GM12872 (cell line): ENCODE measurements around the gene MDN1.

Source experiments
- TF ChIP-seq, protein P1 (sequence below): IDR thresholded peaks from 3 replicates; pipeline ENCODE4 v1.5.1; 2011; ENCODE audit warnings: low read depth, mild to moderate bottlenecking, low read length, moderate library complexity; ENCODE audit not compliant: insufficient read depth

The MDN1 gene

DNA sequence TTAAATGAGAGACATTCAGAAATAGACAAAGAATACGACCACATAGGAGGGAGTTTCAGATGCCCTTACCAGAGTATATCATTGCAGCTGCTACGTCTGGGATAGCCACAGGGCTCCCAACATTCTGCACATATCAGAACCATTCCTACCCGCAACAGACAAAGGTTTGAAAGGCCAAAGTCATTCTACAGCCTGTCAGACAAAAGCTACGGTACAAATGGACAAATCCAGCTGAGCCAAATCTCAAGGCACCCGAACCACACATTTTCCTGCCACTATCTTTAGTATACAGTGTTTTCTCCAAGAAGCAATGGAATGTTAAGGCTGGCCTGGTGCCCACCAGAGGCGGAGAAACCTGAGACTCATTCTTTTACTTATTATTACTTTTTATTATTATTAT lies 150.6 kb downstream of the MDN1 start:
- TF ChIP-seq, protein P1, sequence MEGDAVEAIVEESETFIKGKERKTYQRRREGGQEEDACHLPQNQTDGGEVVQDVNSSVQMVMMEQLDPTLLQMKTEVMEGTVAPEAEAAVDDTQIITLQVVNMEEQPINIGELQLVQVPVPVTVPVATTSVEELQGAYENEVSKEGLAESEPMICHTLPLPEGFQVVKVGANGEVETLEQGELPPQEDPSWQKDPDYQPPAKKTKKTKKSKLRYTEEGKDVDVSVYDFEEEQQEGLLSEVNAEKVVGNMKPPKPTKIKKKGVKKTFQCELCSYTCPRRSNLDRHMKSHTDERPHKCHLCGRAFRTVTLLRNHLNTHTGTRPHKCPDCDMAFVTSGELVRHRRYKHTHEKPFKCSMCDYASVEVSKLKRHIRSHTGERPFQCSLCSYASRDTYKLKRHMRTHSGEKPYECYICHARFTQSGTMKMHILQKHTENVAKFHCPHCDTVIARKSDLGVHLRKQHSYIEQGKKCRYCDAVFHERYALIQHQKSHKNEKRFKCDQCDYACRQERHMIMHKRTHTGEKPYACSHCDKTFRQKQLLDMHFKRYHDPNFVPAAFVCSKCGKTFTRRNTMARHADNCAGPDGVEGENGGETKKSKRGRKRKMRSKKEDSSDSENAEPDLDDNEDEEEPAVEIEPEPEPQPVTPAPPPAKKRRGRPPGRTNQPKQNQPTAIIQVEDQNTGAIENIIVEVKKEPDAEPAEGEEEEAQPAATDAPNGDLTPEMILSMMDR = no peak

DNA sequence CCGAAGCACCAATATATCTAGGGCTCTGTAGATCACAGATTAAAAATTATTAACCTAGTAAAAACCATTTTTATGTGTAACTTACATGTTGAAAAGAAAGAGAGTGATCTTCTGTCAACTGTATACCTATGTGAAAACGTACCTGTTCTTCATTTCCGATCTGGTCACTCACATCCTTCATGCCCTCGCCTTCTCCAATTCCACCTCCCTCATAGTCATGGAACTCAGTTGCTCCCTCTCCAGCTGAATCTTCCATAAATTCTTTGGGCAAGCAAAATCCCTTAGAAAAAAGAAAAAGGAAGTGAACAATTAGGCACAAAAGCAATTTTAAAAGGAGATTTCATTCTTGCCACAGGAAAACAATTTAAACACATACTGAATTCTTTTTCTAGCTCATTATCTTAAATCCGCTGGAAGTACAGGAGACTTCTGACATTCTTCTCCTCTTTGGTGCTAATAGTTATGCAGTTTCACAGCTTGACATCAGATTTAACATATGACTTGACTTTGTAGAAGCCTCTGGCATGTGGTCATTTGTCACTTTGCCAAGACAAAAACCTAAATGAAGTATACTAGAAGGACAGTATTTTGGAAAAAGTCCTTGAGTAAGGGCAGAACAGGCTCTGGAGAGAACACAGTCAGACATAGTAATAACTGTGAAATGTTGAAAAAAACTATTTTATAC lies 151.6 kb downstream of the MDN1 start:
- TF ChIP-seq, protein P1 = no peak

DNA sequence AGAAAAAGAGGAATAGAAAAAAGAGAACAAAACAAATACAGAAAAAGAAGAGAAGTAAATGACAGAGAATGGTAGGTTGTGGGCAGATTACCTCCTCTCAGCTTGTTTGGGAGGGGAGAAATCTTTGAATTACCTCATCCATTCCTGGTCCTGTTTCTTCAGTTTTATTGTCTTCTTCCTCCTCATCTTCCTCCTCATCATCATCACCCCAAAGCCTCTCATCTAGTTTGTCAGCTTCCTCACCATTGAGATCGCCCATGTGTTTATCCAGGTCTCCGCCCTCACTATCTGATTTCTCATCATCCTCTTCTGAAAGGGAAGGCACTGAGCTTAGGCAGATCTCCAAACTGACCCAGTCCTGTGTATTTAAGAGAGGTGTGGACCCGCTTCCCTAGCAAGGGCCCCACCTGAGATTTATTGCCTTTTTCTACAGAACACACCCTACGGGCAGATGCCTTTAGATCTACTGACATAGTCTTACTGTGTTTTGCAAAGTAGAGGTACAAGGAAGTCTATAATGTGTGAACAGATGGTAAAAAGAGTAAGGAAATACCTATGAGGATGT lies 156.9 kb downstream of the MDN1 start:
- TF ChIP-seq, protein P1 = no peak

DNA sequence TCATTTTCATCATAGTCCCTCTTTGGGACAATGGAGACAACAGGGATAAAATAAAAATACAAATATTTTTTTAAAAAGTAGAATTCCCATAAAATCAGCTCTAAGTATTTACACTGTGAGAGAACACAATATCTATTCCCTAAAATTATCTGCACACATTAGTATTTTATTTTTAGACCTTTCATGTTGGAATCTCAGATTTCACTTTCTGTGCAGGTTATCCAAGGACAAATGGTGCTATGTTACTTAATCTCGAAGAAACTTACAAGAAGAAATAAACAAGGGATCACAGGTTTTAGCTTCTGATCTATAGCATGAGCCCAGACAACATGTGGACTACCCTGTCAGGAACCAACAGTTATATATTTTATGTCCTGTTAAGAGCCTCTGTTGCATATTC lies 158.0 kb downstream of the MDN1 start:
- TF ChIP-seq, protein P1 = no peak

DNA sequence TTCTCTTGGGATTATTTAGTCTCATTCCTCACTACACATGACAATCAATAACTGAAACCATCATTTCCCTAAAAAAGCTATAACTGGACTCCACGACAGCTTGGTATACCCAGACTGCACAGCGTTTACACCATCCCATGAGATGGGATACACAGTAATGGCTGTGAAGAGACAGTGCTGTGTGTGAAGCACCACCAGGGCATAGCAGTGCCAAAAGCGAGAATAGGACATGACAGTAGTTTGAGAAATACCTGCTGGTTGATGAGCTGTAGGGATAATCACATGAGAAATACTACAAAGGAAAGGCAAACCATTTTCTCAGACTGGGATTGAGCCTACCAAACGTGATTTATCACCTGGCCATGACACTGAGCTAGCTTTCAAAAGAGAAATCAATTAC lies 158.6 kb downstream of the MDN1 start:
- TF ChIP-seq, protein P1 = no peak

DNA sequence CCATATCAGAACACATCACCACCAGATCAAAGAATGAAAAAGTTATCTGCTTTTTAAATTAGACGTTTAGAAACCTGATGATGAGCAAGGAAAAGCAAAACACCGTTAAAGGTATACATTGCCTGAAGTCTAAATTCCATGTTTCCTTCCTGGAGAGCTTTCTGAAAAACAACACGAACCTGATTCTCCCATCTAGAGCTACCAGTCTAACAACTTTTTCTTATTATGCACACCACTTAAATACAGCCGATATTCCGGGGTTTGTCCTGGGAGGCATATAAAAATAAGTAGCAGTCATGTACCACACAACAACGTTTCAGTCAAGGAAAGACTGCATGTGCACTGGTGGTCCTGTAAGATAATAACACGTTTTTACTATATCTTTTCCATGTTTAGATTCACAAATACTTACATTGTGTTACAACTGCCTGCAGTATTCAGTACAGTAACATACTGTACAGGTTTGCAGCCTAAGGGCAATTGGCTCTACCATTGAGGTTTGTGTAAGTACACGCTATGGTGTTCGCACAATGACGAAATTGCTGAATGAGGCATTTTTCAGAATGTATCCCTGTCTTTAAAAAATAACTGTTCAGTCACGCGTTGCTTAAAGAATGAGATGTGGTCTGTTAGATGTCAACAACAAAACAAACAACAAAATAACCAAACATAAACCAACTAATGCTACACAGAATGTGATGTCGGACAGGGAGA lies 162.0 kb downstream of the MDN1 start:
- TF ChIP-seq, protein P1 = no peak

DNA sequence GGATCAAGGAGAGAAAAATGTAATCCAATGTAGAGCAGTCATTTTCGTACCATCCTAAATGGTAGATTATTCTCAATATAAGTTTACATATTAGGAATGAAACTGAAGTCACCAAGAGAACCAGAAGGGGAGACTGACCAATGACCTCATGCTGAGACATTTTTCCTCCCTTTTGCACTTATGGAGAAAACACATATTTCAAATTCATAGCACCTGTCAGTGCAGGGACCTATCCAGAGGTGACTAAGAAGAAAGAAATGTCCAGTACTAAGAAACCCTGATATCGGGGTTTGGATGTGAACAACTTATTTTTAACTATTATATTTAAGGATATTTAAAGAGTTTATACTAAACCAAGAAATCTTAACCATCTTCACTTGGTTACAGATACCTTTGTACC lies 164.5 kb downstream of the MDN1 start:
- TF ChIP-seq, protein P1 = no peak
